Measurements from ENCODE around the gene ZNF350.
"Not testable (repeated sequence)": the region's sequence is repeated elsewhere in the genome, so short reads cannot be mapped to it uniquely, and the experiment has no call there.

Gene ZNF350

DNA sequence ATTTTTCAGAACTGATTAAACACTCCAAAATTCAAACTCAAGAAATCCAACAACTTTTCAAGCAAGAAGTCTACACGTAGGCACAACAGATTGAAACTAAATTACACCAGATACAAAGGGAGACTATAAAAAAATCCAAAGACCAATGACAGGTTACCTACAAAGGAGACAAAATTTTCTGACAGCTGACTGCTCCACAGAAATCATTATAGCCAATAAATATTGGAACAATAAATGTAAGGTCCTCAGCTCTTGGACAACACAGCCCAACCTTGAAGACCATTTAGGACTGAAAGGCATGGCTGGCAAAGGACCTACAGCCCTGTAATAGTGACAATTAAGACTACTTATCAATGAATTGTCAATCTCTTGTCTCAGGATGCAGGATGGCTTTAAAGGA lies 15.9 kb downstream of the ZNF350 start:
- no peak for DNase-seq

DNA sequence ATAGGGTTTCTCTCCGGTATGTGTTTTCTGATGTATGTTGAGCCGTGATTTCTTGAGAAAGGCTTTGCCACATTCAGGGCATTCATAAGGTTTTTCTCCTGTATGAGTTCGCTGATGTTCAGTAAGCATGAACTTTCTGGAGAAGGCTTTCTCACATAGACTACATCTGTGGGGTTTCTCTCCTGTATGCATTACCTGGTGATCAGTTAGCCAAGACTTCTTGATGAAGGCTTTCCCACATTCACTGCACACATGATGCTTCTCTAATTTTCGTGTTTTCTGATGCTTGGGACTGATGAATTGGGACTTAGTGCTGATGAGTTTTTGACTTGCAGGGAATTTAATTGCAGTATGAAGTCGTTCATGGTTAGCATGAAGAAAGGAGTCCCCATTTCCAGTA lies 21.1 kb downstream of the ZNF350 start:
- no peak for DNase-seq

DNA sequence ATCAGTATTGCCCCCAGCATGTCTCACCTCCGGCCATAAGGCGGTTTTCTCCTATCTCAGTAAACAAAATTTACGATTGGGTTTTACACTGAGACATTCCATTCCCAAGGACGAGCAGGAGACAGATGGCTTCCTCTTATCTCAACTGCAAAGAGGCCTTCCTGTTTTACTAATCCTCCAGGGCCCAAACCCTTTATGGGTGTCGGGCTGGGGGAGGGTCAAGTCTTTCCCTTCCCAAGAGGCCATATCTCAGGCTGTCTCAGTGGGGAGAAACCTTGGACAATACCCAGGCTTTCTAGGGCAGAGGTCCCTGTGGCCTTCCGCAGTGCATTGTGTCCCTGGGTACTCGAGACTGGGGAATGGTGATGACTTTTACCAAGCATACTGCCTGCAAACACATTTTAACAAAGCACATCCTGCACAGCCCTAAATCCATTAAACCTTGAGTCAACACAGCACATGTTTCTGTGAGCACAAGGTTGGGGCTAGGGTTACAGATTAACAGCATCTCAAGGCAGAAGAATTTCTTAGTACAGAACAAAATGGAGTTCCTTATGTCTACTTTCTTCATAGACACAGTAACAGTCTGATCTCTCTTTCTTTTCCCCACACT lies 25.9 kb downstream of the ZNF350 start:
- DNase-seq: not testable (repeated sequence)

DNA sequence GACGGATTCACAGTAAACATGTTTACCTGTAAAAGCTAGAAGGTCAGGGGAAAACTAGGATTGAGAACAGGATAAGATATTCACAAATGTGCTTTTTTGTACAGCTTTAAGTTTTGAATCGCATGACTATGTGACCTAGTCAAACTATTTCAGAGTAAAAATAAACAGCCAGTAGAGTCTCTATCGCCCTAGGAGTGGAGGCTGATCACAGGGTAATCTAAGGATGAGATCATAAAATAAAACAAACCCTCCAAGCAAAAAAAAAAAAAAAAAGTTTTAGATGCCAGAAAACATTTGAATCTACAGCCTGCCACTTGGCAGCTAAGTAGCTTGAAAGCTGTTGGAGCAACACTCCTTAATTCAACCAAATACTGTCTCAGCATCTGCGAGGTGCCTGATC lies 26.8 kb downstream of the ZNF350 start:
- DNase-seq: no peak

DNA sequence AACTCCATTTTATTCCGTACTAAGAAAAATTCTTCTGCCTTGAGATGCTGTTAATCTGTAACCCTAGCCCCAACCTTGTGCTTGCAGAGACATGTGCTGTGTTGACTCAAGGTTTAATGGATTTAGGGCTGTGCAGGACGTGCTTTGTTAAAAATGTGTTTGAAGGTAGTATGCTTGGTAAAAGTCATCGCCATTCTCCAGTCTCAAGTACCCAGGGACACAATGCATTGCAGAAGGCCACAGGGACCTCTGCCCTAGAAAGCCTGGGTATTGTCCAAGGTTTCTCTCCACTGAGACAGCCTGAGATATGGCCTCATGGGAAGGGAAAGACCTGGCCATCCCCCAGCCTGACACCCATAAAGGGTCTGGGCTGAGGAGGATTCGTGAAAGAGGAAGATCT lies 28.8 kb downstream of the ZNF350 start:
- DNase-seq: not testable (repeated sequence)

DNA sequence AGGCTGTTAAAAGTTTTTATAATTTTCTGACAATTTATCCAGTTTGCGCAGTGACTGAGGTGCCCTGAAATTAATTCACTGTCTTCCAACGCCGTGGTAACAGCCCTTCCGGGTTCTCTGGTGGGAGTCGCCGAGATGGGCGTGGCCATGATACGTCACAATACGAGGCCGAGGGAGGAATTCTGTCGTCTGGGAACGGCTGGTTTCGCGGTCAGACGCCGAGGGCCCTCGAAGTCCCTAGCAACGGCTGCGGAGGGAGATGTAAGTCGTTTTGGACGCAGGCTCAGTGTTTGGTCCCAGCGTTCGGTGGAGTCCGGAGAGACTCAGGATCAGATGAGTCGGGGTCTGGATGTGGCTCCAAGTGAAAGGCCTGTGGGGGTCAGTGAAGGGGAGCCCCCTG lies 37.7 kb downstream of the ZNF350 start:
- no peak for DNase-seq

DNA sequence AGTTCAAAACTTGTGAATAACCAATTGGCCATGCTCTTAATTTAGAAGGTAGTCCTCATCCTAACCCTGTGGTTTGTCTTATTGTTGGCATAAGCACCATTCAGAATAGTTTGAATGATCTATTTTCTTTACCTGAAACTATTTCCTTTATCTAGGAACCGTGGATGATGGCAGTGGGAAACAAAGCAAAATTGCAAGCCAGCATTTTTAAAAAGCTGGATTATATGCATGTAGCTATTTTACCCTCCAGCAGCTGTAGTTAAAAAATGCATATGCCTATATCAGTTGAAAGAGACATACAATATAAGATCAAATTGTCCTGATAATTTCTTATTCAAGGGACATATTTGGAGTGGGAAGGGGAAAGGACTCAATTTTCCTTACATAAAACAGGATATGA lies 40.0 kb downstream of the ZNF350 start:
- DNase-seq: no peak

DNA sequence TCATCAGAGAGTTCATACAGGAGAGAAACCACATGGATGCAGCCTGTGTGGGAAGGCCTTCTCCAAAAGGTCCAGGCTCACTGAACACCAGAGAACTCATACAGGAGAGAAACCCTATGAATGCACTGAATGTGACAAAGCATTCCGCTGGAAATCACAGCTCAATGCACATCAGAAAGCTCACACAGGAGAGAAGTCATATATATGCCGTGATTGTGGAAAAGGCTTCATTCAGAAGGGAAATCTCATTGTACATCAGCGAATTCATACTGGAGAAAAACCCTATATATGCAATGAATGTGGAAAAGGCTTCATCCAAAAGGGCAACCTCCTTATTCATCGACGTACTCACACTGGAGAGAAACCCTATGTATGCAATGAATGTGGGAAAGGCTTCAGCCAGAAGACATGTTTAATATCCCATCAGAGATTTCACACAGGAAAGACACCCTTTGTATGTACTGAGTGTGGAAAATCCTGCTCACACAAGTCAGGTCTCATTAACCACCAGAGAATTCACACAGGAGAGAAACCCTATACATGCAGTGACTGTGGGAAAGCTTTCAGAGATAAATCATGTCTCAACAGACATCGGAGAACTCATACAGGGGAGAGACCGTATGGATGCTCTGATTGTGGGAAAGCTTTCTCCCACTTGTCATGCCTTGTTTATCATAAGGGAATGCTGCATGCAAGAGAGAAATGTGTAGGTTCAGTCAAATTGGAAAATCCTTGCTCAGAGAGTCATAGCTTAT lies 41.7 kb downstream of the ZNF350 start:
- DNase-seq: no peak

DNA sequence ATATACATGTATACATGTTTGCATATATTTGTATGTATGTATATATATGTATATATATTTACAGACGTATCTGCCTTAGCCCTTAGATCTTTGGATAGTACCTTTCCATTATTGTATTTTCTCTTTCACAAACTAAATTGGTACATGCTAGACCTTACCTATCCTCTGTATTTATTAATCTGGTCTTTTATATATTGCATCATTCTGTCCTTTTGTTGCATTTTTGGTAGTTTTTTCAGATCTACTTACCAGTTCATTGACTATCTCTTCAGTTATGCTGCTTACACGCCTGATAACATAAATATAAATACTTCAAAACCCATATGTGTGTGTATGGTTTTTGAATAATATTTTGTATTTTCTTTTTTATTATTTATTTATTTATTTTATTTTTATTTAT lies 47.7 kb downstream of the ZNF350 start:
- DNase-seq: no peak

DNA sequence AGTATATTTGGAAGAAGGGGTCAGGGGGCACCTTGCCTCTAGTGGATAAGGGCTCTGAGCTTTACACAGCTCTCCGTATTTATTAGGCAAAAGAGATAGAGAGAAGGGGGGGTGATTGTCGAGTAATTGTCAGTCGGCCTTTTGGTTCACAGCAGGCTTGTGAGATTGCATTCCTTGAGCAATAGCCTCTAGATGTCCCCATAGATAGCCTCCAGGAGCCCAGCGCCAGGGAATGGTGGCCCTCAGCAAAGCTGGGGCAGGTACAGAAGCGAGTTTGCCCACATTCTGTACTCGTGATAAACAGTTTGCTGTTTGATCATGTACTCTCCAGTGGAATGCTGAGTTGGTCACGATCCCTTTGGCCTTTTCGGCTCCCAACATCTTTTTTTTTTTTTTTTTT lies 54.7 kb downstream of the ZNF350 start:
- DNase-seq: no peak

DNA sequence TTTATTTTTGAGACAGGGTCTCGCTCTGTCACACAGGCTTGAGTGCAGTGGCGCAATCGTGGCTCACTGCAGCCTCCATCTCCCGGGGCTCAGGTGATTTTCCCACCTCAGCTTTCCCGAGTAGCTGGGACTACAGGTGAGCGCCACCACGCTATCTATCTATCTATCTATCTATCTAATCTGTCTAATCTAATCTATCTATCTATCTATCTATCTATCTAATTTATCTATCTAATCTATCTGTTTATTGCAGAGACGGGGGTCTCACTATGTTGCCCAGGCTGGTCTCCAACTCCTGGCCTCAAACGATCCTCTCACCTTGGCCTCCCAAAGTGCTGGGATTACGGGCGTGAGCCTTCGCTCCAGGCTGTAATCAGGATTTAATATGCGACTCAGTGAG lies 58.8 kb downstream of the ZNF350 start:
- no peak for DNase-seq

DNA sequence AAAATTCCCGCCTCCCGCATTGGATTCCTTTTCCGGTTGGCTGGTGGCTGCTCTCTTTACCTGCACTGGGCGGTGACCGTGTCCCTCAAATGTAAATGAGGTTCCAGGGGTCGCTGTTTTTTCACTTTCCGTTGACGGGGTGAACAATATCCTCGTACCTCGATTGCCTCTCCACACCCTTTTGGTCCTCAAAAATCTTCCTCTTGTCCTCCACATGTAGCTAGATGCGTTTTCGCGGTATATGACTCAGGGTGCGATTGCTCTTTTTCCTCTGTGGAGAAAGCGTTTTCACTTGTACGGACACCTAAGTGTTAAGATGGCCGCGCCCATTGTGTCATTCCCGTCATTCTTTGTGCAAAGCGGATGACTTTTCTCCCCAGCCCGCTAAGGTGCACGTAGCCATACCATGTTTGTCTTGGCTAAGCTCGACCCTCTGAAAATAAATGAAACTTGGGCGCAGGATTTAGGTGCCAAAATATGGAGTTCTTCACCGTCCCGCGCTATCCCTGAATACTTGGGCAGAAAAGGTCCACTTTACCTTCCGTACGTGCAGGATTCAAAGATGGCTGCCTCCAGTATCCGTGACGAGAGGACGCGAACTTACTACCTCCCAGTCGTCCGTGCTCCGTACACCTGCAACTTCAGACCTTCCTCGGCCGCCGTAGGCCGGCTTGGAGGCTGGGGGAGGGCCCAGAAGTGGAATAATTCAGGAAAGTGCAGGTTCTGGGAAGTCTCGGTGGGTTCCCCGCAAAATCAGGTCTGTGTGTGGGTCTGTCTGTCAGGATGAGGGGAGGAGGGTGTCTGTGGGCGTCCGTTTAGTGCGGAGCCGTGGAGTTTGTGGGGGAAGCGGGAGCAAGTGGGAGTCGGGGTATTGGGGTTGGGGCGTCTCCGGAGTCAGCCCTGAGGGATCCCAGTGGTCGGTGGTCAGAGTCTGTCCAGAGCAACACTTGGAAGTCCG lies 59.6 kb downstream of the ZNF350 start, which contains the start of gene ZNF613:
ZNF613 (plus strand) TSS at position 689 of the 958 bp plus-strand sequence. CDS start 8,749 bp downstream, outside the sequence.
- peak; percentile 79 to 90 for DNase-seq

DNA sequence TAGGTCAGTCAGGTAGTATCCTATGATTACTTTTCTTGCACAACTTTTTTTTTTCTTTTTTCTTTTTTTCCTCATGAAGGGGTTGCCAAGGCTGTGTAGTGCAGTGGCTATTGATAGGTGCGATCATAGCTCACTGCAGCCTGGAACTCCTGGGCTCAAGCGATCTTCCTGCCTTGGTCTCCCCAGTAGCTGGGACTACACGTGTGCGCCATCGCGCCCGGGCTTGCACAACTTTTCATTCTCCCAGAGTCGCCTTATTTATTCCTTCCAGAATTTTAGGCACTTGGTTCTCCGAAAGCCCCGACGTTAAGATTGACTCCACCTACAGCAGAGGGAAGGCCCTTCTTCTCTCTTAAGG lies 60.2 kb downstream of the ZNF350 start:
- no peak for DNase-seq

DNA sequence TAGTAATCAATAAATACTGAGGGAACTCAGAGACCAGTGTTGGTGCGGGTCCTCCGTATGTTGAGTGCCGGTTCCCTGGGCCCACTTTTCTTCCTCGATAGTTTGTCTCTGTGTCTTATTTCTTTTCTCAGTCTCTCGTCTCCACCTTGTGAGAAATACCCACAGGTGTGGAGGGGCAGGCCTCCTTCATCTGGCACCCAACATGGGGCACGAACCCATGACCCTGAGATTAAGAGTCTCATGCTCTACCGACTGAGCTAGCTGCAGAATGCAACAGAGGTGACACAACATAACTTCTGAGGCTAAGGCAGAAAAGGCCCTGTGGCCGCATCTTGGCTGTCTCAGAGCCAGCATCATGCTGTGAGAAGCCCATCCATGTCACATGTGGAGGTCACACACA lies 64.7 kb downstream of the ZNF350 start:
- no peak for DNase-seq

DNA sequence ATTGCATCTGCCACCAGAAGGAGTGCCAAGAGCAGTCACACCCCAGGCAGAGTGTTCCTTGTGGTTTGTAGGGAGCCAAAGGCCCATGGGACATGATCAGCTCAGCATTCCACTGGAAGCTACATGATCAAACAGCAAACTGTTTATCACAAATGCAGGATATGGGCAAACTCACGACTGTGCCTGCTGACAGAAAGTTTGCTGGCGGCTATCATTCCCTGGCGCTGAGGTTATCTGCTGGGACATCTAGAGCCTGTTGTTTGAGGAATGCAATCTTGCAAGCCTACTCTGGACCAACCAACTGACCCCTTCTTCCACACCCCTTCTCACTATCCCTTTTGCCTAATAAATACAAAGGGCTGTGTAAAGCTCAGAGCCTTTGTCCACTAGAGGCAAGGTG lies 67.0 kb downstream of the ZNF350 start:
- no peak for DNase-seq

DNA sequence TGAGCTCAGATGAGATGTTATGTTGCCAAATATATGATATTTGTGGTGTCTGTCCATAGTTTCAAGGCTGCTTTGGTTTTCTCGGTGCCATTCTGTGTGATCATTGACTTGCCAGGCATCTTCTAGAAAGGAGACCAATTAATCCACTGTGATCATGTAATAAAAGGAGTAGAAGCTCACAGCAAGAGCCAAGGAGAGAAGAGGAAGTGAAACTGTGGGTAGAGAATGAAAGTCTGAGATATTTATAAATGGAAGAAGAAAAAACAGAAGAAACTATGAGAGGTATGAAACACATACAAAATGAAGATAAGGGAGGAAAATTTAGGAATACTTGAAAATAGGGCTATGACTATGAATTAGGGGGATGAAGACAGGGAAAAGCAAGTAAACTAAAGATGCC lies 70.5 kb downstream of the ZNF350 start:
- no peak for DNase-seq

DNA sequence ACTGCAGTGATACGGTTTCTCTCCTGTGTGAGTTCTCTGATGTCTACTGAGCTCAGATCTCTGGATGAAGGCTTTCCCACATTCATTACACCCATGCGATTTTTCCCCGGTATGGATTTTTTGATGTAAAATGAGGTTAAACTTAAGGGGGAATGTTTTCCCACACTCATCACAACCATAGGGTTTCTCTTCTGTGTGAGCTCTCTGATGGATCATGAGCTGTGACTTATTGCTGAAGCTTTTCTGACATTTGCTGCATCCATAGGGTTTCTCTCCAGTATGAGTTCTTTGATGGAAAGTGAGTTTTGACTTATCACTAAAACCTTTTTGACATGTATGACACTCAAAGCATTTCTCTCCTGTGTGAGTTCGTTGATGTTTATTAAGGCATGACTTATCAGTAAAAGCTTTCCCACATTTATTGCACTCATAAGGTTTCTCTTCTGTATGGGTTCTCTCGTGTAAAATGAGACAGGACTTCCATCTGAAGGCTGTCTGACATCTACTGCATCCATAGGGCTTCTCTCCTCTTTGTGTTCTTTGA lies 71.2 kb downstream of the ZNF350 start:
- no peak for DNase-seq

Data from NCI-H2081 (cell line).